Measurements from ENCODE around the gene PYGO2. TPM values are rescaled to one million over a fixed set of nuclear protein-coding genes. Genes with fewer than 3 reads are reported as not detected.
"Not testable (repeated sequence)": the region's sequence is repeated elsewhere in the genome, so short reads cannot be mapped to it uniquely, and the experiment has no call there.

The PYGO2 gene
- total RNA-seq, 4 donors from 2014 or later, result 20.2 to 35.3 (median 27.7) TPM

DNA sequence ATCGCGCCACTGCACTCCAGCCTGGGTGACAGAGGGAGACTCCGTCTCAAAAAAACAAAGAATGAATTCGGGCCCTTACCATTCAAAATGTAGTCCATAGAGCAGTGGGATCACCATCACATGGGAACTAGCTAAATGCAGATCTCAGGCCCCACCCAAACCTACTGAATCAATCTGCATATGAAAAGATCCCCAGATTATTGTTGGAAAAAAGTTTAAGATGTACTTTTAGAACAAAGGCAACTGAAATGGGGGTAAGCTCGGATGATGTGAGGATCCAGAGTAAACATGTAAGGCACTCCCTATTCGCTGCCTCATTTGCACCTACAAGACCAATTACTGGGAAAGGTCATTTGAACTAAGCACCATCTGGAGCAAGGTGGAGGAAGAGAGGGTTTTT lies 20.8 kb upstream of the PYGO2 start:
- Histone ChIP-seq H3K4me1 (peaks cover 18 to 31% (median 22%) of the 10 kb centered on the region in 4 donors), H3K36me3 (peaks cover 0 to 17% (median 10%) of the 10 kb centered on the region in 4 donors), H3K4me3 (peak overlapping the region; percentile 71 to 85 (median 74)), H3K27me3 (no peaks in the 10 kb centered on the region), H3K9me3 (no peaks in the 10 kb centered on the region), H3K27ac (replicated peaks in 1 of 4) (peak overlapping the region in 2 of 4 donors; percentile 9 to 76)
- intact Hi-C loops (cut with DNase I), result no loop called here
- DNase-seq (ENCODE audit: extremely low spot score), result no peak
- WGBS, result 65% methylated on average over 6 of the region's 6 CpGs
- no peak for TF ChIP-seq EP300 (IDR thresholded peaks at IDR 0.05)
- no peak for TF ChIP-seq POLR2A (IDR thresholded peaks at IDR 0.05; ENCODE audit: low read depth)
- TF ChIP-seq CTCF (IDR thresholded peaks at IDR 0.05), result no peak
- no peak for TF ChIP-seq POLR2AphosphoS5 (IDR thresholded peaks at IDR 0.05)

GRCh38 chr1:154978360-154978759 lies 16.8 kb upstream of the PYGO2 start:
- 96% methylated on average over 3 of the region's 3 CpGs for WGBS
- Histone ChIP-seq H3K27ac (replicated peaks in 1 of 4) (no peak overlapping the region), H3K9me3 (no peaks in the 10 kb centered on the region), H3K27me3 (no peaks in the 10 kb centered on the region), H3K4me1 (peaks cover 9 to 30% (median 20%) of the 10 kb centered on the region in 4 donors), H3K36me3 (peaks cover 0 to 9% (median 4%) of the 10 kb centered on the region in 4 donors), H3K4me3 (no peak overlapping the region)
- intact Hi-C loops (cut with DNase I), result no loop called here
- TF ChIP-seq EP300 (IDR thresholded peaks at IDR 0.05) (no peak), CTCF (IDR thresholded peaks at IDR 0.05) (no peak), POLR2A (IDR thresholded peaks at IDR 0.05; ENCODE audit: low read depth) (no peak), POLR2AphosphoS5 (IDR thresholded peaks at IDR 0.05) (no peak)
- DNase-seq (ENCODE audit: extremely low spot score), result no peak

- H3K27me3 ChIP-seq; H3K9me3 ChIP-seq; DNase-seq (ENCODE audit: extremely low spot score); H3K36me3 ChIP-seq; H3K27ac ChIP-seq (replicated peaks in 1 of 4); intact Hi-C loops (cut with DNase I); H3K4me3 ChIP-seq: not testable (repeated sequence)
- 57% methylated on average over 3 of the region's 3 CpGs for WGBS
- H3K4me1 ChIP-seq, result peaks cover 14 to 35% (median 25%) of the 10 kb centered on the region in 4 donors
Measured at GRCh38 chr1:154977762-154978161, 16.2 kb upstream of the PYGO2 start.

GRCh38 chr1:154975409-154976059 lies 14.0 kb upstream of the PYGO2 start:
- peak overlapping the region; percentile 96 to 98 (median 96) for H3K27ac ChIP-seq (replicated peaks in 1 of 4)
- H3K9me3 ChIP-seq, result no peaks in the 10 kb centered on the region
- peaks cover 28 to 47% (median 40%) of the 10 kb centered on the region in 4 donors for H3K4me1 ChIP-seq
- TF ChIP-seq POLR2AphosphoS5 (IDR thresholded peaks at IDR 0.05) (peak in 1 of 2 donors; percentile 42), POLR2A (IDR thresholded peaks at IDR 0.05; ENCODE audit: low read depth) (no peak), EP300 (IDR thresholded peaks at IDR 0.05) (no peak), CTCF (IDR thresholded peaks at IDR 0.05) (peak in 1 of 3 experiments; percentile 5)
- peak overlapping the region; percentile 63 to 77 (median 70) for H3K4me3 ChIP-seq
- whole genome bisulfite sequencing, result 0% methylated on average over 21 of the region's 24 CpGs
- no peak for DNase-seq (ENCODE audit: extremely low spot score)
- no peaks in the 10 kb centered on the region for H3K27me3 ChIP-seq
- intact Hi-C loops (cut with DNase I), result no loop called here
- H3K36me3 ChIP-seq, result peaks cover 0 to 9% (median 4%) of the 10 kb centered on the region in 4 donors

GRCh38 chr1:154974808-154975408 lies 13.3 kb upstream of the PYGO2 start:
- Histone ChIP-seq H3K27ac (replicated peaks in 1 of 4) (peak overlapping the region; percentile 96 to 98 (median 96)), H3K4me1 (peaks cover 35 to 53% (median 47%) of the 10 kb centered on the region in 4 donors), H3K4me3 (peak overlapping the region; percentile 63 to 77 (median 70)), H3K36me3 (peaks cover 0 to 9% (median 4%) of the 10 kb centered on the region in 4 donors), H3K9me3 (no peaks in the 10 kb centered on the region), H3K27me3 (no peaks in the 10 kb centered on the region)
- intact Hi-C loops (cut with DNase I), result no loop called here
- TF ChIP-seq POLR2A (IDR thresholded peaks at IDR 0.05; ENCODE audit: low read depth), result peak; percentile 22
- no peak for TF ChIP-seq EP300 (IDR thresholded peaks at IDR 0.05)
- TF ChIP-seq CTCF (IDR thresholded peaks at IDR 0.05), result no peak
- TF ChIP-seq POLR2AphosphoS5 (IDR thresholded peaks at IDR 0.05), result peak in 1 of 2 donors; percentile 91
- DNase-seq (ENCODE audit: extremely low spot score), result peak; percentile 98
- WGBS, result under 1% methylated on average over 30 of the region's 30 CpGs

Measured in esophagus muscularis mucosa (tissue), 4 donors.